ENCODE data around the gene GPR158.

The GPR158 gene

GRCh38 chr10:25444266-25444665, 269.5 kb downstream of the GPR158 start:
- H3K4me1 ChIP-seq: no peaks in the 10 kb centered on the region
- TF ChIP-seq, protein P1, sequence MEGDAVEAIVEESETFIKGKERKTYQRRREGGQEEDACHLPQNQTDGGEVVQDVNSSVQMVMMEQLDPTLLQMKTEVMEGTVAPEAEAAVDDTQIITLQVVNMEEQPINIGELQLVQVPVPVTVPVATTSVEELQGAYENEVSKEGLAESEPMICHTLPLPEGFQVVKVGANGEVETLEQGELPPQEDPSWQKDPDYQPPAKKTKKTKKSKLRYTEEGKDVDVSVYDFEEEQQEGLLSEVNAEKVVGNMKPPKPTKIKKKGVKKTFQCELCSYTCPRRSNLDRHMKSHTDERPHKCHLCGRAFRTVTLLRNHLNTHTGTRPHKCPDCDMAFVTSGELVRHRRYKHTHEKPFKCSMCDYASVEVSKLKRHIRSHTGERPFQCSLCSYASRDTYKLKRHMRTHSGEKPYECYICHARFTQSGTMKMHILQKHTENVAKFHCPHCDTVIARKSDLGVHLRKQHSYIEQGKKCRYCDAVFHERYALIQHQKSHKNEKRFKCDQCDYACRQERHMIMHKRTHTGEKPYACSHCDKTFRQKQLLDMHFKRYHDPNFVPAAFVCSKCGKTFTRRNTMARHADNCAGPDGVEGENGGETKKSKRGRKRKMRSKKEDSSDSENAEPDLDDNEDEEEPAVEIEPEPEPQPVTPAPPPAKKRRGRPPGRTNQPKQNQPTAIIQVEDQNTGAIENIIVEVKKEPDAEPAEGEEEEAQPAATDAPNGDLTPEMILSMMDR (IDR thresholded peaks at IDR 0.05): no peak
- H3K27ac ChIP-seq: no peak overlapping the region
- intact Hi-C loops (cut with DNase I; ENCODE audit: low total_unique reads): no loop called here
- H3K27me3 ChIP-seq: no peaks in the 10 kb centered on the region
- H3K36me3 ChIP-seq: no peaks in the 10 kb centered on the region
- H3K9me3 ChIP-seq: no peaks in the 10 kb centered on the region
- DNase-seq: no peak
- no peak overlapping the region for H3K4me3 ChIP-seq

DNA sequence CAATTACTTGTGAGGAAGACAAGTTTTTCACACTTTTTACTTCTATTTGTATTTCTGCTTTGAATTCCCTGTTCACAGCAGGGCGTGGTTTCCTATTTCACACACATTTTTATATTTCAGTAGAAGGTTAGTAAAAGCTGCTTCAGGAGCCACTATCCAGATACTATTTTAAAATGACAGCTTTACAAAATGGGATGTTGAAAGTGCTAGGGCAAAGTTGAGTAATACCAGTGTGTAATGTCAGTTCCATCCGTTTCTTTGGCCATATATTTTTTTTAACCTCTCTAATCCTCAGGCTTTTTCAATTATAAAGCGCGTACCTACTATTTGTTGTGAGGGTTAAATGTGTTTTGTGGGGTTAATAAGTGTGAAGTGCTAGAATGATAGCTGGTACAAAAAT, 276.6 kb downstream of the GPR158 start:
- Histone ChIP-seq H3K4me3 (no peak overlapping the region), H3K27ac (no peak overlapping the region), H3K9me3 (peaks cover 0 to 9% (median 8%) of the 10 kb centered on the region in 3 donors), H3K36me3 (no peaks in the 10 kb centered on the region), H3K27me3 (no peaks in the 10 kb centered on the region), H3K4me1 (no peaks in the 10 kb centered on the region)
- TF ChIP-seq, protein P1 (IDR thresholded peaks at IDR 0.05): no peak
- DNase-seq: no peak
- intact Hi-C loops (cut with DNase I; ENCODE audit: low total_unique reads): no loop called here

DNA sequence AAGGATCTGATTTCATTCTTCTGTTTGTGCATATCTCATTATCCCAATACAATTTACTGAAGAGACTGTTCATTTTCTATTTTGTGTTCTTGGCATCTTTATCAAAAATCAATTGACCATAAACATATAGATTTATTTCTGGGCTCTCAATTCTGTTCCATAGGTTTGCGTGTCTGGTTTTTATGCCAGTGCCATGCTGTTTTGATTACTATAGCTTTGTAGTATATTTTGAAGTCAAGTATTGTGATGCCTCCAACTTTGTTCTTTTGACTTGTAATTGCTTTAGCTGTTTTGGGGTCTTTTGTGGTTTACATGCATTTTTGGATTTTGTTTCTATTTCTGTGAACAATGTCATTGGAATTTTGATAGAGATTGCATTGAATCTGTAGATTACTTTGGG, 278.8 kb downstream of the GPR158 start:
- no peak for DNase-seq
- Histone ChIP-seq H3K27ac (no peak overlapping the region), H3K4me3 (no peak overlapping the region), H3K27me3 (no peaks in the 10 kb centered on the region), H3K9me3 (peaks cover 0 to 9% (median 8%) of the 10 kb centered on the region in 3 donors), H3K36me3 (no peaks in the 10 kb centered on the region), H3K4me1 (no peaks in the 10 kb centered on the region)
- TF ChIP-seq, protein P1 (IDR thresholded peaks at IDR 0.05): no peak
- intact Hi-C loops (cut with DNase I; ENCODE audit: low total_unique reads): no loop called here

DNA sequence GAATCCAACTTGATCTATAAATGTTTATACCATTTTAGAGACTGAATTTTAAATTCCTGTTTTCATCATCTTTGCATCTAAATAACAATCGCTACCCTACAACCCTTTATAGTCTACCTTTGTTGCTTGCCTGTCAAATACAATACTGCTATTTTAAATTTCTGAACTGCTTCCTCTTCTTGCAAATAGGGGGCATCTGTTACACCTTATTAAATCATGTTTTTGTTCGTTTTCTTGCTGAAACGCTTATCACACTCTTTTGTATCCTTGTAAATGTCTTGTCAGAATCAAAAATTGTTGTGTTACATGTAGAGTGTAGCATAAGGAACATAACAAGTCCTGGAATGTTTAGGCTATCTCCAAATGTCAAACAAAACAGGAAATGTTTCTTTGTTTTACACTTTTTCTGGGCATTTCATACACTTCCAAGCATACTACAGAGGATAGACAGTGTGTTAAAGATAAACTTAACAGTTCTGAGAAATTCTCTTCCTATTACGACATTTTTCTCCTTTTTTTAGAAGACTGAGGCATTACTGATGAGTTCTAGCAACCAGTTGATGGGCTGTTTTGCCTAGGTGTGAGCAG, 281.3 kb downstream of the GPR158 start:
- Histone ChIP-seq H3K36me3 (no peaks in the 10 kb centered on the region), H3K9me3 (peaks cover 0 to 9% (median 8%) of the 10 kb centered on the region in 3 donors), H3K27ac (no peak overlapping the region), H3K4me3 (no peak overlapping the region), H3K4me1 (no peaks in the 10 kb centered on the region), H3K27me3 (no peaks in the 10 kb centered on the region)
- DNase-seq: no peak
- intact Hi-C loops (cut with DNase I; ENCODE audit: low total_unique reads): no loop called here
- TF ChIP-seq, protein P1 (IDR thresholded peaks at IDR 0.05): no peak

- Histone ChIP-seq H3K27me3 (no peaks in the 10 kb centered on the region), H3K36me3 (no peaks in the 10 kb centered on the region), H3K27ac (no peak overlapping the region), H3K4me1 (no peaks in the 10 kb centered on the region), H3K9me3 (peaks cover 0 to 9% (median 7%) of the 10 kb centered on the region in 3 donors), H3K4me3 (no peak overlapping the region)
- TF ChIP-seq, protein P1 (IDR thresholded peaks at IDR 0.05): no peak
- intact Hi-C loops (cut with DNase I; ENCODE audit: low total_unique reads): no loop called here
- no peak for DNase-seq
Measured at GRCh38 chr10:25457552-25457951, 282.8 kb downstream of the GPR158 start.
